ENCODE results near the gene CCDC184.

DNA sequence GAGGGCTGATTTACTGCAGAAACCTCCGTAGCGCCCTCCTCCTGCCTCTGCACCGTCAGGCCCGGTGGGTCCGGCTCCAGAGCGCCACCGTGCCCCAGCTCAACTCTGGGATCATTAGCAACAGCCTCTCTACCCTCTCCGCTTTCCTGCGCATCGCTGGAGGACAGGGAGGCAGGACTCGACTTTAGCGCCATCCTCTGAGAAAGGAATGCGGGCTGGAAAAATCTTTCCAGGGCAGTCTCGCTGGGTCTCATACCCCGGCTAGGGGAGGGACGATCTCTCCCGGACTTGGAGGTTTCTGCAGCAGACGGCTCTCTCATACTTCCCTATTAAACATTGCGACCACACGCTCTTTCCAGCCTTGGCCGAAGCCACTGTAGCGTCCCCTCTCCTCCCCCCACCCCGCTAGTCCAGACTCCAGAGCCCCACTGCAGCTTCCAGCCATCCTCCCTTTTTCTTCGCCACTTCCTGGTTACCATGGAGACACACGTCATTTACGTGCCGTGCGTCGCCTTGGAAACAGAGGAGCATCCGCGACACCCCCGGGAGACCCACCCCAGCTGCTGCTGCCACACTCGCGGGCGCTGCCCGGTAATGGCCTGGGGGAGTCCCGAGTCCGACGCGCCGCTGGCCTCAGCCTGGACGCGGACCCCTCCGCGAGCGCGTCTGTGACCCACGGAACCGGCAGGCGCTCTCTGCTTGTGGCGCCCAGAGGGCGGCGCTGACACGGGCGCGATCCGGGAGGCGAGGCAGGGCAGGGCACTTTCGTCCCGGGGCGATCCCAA, at the start of gene CCDC184:
- TF ChIP-seq CTCF (optimal IDR thresholded peaks at IDR 0.05 in 1 of 3, IDR thresholded peaks at IDR 0.05 in 1 of 3, conservative IDR thresholded peaks at IDR 0.05 in 1 of 3; ENCODE audit: extremely low read depth in 1 of 3, insufficient read depth in 2 of 3, low read length in 3 of 3) (peak; percentile 12 to 63 (median 54)), EZH2 (IDR thresholded peaks at IDR 0.05; ENCODE audit: low read length) (no peak)
